GM19043 (cell line): ENCODE results near the gene MAMSTR.
"Not testable (repeated sequence)": the region's sequence is repeated elsewhere in the genome, so short reads cannot be mapped to it uniquely, and the experiment has no call there.

ENCODE experiments used
- ATAC-seq: cut with Tn5 transposase; IDR thresholded peaks from one replicate; pipeline ENCODE4 v1.9.1; 2021; ENCODE audit warnings: low read depth; ENCODE audit not compliant: unreplicated experiment

MAMSTR gene, protein sequence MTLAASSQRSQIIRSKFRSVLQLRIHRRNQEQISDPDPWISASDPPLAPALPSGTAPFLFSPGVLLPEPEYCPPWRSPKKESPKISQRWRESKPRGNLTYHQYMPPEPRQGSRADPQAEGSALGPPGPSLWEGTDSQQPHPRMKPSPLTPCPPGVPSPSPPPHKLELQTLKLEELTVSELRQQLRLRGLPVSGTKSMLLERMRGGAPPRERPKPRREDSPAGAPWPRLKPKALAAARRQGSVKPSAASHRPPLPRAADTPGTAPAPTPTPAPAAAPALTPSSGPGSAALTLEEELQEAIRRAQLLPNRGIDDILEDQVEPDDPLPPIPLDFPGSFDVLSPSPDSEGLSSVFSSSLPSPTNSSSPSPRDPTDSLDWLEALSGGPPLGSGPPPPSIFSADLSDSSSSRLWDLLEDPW

DNA sequence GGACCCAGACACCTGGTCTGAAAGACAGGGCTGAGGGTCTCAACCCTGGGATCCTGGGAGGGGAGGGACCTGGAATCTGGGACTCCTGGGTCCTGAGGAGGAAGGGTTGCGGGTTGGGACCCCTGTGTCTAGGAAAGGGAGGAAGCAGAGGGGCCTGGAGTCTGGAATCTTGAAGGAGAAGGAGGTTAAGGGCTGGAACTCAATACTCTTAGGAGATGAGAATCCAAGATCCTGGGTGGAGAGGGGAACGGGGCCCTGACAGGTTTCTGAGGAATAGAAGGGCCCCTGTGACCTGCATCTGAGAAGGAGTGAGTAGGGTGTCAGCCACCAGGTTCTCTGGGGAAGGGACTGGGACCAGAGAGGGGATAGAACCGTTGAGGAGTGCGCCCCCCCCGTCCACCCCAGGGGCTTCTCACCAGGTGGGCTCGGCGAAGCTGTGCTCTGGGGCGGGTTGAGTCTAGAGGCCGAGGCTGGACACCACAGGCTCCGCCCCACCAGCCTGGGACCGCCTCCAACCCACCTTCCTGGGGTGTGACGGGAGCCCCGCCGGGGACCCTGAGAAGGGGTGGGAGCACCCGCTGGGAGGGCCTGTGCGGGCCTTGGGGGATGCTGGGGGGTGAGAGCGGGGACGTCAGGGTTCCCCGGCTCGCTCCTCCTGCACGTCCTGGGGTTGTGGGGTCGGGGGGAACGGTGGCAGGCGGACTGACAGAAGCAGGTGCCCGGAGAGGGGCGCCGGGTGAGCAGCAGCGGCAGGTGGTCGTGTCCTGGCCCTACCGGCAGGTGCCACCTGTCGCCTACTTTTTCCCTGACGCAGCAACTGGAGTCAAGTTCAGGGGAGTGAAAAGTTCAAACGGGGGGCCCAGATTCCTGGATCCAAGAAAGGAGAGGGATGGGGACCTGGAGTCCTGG lies at the start of gene MAMSTR:
MAMSTR (minus strand) TSS at position 463 of the 909 bp plus-strand sequence. CDS start 694 bp downstream, outside the sequence.
- no peak for ATAC-seq

DNA sequence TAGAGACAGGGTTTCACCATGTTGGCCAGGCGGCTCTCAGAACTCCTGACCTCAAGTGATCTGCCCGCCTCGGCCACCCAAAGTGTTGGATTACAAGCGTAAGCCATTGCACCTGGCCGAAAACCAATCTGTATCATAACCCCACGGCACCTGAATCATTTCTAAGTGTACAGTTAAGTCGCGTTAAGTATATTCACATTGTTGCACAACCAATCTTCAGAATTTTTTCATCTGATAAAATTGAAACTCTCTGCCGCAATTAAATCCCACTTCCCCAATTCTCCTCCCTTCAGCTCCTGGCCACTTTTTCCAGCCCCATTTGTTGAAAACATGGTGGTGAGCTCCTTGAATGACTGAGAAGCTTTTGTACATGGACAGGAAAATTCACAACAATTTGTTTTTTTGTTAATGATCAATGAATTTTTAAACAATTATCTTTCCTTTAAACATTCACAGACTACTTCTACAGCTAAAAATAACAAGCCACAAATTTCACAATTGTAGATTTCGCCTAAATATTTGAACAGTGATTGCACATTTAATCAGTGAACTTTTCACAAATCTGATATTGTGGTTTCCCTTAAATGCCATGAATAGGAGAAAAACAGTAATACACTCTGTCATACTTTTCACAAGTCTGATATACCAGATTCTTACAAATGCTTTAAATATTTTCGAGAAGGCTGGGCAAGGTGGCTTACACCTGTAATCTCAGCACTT lies 49.6 kb upstream of the MAMSTR start:
- no peak for ATAC-seq

DNA sequence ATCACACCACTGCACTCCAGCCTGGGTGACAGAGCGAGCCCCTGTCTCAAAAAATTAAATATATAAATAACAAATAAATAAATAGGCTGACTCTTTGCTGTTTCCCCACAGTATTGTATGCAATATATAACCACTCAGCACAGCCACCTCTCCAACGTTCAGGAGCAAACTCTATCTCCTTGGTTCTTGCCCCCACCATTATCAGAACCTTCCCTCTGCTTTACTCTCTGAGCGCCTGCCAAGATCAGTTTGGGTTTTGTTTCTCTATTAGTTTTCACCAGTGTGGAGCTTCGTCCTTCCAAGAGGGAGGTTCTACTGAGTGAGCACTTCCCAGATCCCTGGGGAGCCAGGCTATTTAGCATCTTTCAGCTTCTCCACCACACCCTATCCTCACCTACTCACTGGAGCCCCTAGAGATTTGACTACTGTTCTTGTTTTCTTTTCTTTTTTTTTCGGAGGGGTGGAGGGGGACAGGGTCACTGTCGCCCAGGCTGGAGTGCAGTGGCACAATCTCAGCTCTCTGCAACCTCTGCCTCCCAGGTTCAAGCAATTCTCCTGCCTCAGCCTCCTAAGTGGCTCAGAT lies 48.7 kb upstream of the MAMSTR start:
- ATAC-seq = not testable (repeated sequence)

DNA sequence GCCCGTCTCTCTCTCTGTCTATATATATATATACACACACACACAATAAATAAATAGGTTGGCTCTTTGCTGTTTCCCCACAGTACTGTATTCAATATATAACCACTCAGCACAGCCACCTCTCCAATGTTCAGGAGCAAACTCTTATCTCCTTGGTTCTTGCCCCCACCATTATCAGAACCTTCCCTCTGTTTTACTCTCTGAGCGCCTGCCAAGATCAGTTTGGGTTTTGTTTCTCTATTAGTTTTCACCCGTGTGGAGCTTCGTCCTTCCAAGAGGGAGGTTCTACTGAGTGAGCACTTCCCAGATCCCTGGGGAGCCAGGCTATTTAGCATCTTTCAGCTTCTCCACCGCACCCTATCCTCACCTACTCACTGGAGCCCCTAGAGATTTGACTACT lies 46.3 kb upstream of the MAMSTR start:
- not testable (repeated sequence) for ATAC-seq

DNA sequence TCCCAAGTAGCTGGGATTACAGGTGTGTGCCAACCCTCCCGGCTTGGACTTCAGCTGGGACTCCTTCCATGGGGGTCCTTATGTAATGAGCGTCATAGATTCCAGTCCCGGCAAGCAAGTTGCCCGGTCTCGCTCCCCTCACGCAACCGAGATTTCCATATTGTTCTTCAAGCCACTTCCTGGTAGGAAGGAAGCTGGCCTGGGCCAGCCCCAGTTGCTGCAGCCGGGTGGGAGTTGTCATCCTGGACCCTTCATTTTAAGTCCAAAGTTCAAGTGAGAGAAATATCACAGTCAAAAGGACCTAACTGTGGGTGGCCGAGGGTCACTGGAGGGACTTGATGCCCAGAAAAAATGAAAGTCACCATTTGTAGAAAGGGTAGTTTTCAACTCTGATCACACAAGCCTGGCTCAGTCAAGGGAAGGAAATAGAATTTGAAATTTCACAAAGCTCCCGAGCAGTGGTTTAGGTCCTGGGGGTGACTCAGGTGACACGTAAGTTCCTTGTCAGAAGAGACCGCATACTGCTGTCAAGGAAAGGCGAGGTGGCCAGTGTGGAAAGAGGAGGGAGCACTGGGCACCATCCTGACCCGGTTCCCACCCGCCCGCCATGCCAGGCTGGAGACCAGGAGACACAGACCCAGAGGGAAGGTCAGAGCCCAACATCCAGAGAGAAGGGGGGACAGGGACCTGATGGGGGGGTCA lies 41.1 kb upstream of the MAMSTR start:
- ATAC-seq = no peak

DNA sequence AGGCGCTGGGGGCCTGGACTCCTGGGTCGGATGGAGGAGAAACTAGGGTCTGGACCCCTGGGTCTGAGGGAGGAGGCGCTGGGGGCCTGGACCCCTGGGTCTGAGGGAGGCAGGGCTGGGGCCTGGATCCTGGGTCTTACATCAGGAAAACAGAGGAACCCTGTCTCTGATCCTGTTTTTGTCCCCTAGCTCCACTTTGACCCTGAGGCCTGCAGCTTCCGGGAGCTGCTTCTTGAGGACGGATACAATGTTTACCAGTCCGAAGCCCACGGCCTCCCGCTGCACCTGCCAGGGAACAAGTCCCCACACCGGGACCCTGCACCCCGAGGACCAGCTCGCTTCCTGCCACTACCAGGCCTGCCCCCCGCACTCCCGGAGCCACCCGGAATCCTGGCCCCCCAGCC lies 38.2 kb upstream of the MAMSTR start:
- ATAC-seq = no peak

DNA sequence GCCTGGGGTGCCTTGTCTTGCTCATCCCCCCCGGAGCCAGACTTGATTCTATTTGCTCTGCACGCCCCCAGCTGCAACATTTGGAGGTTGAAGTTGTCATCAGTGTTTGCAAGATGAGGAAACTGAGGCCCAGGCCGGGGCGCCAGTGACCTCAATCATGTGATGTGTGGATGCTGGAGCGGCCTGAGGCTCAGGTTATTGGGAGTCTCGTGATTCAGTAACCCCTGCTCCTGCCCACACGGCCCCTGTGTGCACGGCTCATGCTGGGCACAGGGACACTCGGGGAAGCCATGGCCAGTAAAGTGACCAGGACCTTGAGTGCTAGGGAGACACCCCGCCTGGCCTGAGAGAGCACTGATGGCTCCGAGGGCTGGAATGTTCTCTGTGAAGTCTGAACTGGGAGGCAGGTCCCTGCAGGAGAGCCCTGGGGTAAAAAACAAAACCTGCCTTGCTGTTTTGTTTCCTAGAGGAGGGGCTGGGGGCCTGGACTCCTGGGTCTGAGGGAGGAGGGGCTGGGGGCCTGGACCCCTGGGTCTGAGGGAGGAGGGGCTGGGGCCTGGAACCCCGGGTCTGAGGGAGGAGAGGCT lies 37.7 kb upstream of the MAMSTR start:
- ATAC-seq = no peak

DNA sequence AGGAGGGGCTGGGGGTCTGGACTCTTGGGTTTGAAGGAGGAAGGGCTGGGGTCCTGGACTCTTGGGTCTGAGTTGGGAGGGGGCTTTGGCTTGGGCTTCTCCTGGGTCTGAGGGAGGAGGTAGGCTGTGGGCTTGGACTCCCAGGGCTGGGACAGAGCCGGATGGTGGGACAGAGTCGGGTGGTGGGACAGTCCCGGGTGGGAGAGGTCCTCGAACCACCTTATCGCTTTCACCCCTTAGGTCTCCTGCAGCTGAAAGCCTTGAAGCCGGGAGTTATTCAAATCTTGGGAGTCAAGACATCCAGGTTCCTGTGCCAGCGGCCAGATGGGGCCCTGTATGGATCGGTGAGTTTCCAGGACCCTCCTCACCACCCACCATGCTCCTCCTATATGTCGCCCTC lies 37.2 kb upstream of the MAMSTR start:
- ATAC-seq = no peak

DNA sequence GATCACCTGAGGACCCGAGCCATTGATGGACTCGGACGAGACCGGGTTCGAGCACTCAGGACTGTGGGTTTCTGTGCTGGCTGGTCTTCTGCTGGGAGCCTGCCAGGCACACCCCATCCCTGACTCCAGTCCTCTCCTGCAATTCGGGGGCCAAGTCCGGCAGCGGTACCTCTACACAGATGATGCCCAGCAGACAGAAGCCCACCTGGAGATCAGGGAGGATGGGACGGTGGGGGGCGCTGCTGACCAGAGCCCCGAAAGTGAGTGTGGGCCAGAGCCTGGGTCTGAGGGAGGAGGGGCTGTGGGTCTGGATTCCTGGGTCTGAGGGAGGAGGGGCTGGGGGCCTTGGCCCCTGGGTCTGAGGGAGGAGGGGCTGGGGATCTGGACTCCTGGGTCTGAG lies 36.7 kb upstream of the MAMSTR start:
- no peak for ATAC-seq

DNA sequence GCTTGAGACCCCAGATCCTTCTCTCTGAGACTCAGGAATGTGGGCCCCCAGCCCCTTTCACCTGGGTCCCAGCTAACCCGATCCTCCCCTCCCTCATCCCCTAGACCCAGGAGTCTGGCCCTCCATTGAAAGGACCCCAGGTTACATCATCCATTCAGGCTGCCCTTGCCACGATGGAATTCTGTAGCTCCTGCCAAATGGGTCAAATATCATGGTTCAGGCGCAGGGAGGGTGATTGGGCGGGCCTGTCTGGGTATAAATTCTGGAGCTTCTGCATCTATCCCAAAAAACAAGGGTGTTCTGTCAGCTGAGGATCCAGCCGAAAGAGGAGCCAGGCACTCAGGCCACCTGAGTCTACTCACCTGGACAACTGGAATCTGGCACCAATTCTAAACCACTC lies 36.3 kb upstream of the MAMSTR start:
- no peak for ATAC-seq

DNA sequence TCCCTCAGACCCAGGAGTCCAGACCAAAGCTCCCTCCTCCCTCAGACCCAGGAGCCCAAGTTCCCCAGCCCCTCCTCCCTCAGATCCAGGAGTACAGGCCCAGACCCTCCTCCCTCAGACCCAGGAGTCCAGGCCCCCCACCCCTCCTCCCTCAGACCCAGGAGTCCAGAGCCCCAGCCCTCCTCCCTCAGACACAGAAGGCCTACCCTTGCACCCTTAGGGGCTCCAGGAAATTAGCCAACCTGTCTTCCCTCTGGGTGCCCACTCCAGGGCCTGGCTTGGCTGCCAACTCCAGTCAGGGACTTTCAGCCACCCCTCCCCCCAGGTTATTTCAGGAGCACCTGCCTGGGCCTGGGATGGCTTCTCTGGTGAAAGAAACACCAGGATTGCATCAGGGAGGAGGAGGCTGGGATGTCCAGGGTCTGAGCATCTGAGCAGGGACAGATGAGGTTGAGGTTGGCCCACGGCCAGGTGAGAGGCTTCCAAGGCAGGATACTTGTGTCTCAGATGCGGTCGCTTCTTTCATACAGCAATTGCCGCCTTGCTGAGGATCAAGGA lies 35.6 kb upstream of the MAMSTR start, which contains the start of gene FGF21:
FGF21 (plus strand) TSS at position 441 of the 558 bp plus-strand sequence. CDS start 713 bp downstream, outside the sequence.
- ATAC-seq = no peak

DNA sequence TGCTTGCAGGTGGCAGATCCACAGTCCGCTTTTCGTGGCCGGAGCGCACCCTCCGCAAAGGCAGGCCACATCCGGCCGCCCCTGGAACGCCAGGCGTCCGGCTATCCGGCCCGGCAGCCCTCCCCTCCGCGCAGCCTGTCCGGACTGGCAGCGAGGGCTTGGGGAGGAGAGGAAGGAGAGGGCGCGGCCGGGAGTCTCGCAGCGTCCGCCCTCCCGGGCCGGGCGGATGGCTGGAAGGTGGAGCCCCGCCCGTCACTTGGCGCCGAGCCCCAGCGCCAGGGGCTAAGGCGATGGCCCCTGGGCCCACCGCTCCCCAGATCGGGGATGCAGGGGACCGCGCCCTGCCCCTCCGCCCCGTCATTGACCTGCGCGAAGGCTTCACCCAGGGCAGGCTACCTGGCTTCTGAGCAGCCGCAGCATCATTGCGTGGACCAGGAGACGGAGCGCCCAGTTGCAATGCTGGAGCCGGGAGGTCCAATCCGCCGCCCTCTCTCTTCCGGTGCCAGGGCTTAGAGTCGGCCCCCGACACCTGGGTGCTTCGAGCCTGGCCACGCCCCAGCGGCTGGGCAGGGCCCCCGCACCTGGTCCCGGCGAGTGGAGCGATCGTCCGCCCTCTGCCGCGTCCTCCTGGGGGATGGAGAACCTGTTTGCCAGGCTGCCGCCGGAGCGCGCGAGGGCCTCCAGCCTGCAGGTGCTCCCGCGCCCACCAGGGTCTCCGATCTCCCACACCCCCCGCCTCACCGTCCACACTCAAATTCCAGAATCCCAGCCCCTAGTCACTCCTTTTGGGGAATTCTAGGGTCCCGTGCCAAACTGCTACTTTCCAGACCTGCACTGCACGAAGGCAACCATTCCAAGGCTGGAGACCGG lies 33.2 kb upstream of the MAMSTR start, which contains the start of gene FUT1:
FUT1 (minus strand) TSS at position 146 of the 870 bp plus-strand sequence. CDS start 1,360 bp downstream, outside the sequence.
- ATAC-seq = no peak

DNA sequence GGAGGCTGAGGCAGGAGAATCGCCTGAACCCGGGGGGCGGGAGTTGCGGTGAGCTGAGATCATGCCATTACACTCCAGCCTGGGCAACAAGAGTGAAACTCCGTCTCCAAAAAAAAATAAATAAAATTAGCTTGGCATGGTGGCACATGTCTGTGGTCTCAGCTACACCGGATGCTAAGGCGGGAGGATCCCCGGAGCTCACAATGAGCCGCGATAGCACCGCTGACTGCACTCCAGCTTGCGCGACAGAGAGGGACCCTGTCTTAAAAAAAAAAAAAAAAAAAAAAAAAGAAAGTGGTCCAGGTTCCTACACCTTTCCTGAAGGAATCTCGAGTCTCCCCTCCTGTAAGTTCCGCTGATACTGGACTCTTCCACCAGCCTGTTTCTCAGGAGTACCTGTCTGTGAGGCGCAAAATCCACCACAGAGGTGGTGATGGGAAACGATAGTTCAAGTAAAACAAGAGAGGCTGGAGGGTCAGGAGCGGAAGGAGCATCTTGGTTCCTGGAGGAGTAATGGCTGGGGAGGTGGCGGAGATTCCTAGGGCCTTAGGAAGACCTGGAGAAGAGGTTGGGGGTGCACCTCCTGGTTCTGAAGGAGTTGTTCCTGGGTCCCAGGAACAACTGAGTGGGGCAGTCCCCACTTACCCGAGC lies 32.4 kb upstream of the MAMSTR start:
- no peak for ATAC-seq

DNA sequence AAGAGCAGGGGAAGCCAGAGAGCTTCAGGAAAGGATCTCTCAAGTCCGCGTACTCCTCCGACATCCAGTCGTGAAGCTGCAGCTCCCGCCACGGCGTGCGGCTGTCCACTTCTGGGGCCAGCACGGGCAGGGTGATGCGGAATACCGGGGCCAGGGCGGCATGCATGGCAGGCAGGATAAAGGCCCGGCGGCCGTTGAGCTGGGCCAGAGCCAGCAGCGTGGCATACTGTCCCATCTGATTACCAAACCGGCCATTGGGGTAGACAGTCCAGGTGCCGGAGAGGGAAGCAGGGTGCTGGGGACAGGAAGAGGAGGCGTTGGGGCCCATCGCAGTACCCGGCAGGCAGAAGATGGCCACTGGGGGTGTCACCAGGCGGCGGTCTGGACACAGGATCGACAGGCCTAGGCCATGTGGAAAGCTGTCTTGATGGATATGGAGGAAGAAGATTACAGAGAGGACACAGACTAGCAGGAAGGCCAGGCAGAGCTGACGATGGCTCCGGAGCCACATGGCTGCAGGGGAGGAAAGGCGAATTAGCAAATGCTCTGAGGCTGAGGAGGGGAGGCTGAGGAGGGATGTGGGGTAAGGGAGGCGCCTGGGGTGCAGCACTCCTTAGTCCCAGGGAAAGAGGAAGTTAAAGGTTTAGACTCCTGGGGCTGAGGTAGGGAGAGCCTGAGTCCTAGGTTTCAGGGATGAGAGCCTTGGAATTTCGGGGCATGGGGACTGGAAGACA lies 31.4 kb upstream of the MAMSTR start:
- no peak for ATAC-seq

DNA sequence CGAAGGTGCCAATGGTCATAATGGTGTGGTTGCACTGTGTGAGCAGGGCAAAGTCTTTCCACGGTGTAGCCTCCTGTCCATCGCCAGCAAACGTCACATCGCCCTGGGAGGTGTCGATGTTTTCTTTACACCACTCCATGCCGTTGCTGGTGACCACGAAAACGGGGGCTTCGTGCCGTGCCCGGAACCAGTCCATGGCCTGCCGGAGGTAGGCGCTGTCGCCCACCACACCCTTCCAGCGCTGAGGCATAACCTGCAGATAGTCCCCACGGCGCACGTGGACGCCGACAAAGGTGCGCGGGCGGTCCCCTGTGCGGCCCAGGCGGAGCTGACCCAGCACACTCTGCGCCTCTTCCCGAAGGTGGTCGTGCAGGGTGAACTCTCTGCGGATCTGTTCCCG lies 30.8 kb upstream of the MAMSTR start:
- ATAC-seq = no peak

DNA sequence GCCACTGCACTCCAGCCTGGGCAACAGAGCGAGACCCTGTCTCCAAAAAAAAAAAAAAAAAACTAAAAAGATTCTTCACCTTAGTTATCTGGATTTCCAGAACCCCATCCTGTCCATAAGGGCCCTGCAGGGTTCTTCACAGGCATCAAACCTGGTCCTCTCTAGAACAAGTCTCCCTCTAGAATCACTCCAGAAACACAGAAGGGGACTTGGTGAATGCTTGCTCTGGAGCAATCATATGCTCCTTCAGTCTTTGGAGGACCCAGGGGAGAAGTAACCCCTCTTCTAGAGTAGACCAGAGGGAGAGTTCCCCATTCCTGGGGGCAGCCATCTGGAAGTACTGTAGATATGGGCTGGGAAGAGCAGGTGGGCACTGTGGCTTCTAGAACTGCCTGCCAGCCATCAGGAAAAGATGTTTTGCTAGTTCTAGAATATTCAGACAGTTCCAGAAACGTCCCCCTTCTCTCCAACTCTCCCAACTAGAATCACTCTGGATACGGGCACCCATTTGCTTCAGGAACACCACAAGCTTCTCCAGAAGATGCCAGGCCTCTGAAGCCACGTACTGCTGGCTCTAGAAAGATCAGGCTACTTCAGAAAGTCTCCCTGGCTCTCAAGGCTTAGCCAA lies 30.2 kb upstream of the MAMSTR start:
- ATAC-seq = no peak
